GM12872 (cell line): ENCODE results near the gene GCNT2.

Experiments
- CTCF ChIP-seq: IDR thresholded peaks from 3 replicates; pipeline ENCODE4 v1.5.1; 2011; ENCODE audit warnings: low read depth, mild to moderate bottlenecking, low read length, moderate library complexity; ENCODE audit not compliant: insufficient read depth

GCNT2 gene

GRCh38 chr6:10662742-10663141 is 141.6 kb downstream of the GCNT2 start:
- no peak for TF ChIP-seq CTCF

GRCh38 chr6:10668126-10668917 is 147.2 kb downstream of the GCNT2 start:
- TF ChIP-seq CTCF, result no peak

- TF ChIP-seq CTCF, result no peak
These were observed 155.3 kb downstream of the GCNT2 start for GRCh38 chr6:10676403-10676802.

GRCh38 chr6:10678456-10678855 is 157.3 kb downstream of the GCNT2 start:
- no peak for TF ChIP-seq CTCF
